ENCODE data around the gene ITPKB.

DNA sequence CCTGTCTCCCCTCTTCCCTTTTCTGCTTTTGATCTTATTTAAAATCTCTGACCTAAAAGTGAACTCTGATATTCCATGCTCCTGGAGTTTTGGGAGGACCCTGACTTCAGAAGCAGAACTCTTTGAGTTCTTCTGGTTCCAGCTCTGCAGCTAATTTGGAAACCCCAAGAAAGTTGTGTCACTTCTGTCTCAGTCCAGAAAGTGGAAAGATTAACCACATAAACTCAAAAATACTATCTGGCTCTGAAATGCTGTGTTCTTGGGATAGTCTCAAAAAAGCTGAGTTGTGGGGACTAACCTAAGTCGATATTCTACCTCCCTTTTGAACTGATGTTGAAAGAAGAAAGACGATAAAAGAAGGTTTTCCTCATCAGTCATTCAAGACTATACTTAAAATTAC, 59.8 kb downstream of the ITPKB start:
- no peak for TF ChIP-seq CTCF (IDR thresholded peaks at IDR 0.05; ENCODE audit: insufficient read depth, low read length)
- TF ChIP-seq GABPA (IDR thresholded peaks at IDR 0.05; ENCODE audit: low read depth) = no peak
- TF ChIP-seq SPI1 (IDR thresholded peaks at IDR 0.05; ENCODE audit: borderline replicate concordance, low read depth) = no peak
- no peak for TF ChIP-seq POLR2AphosphoS5 (IDR thresholded peaks at IDR 0.05; ENCODE audit: low read depth)
